HFFc6 (cell line): Measurements from ENCODE around the gene MXD3. TPM values are rescaled to one million over a fixed set of nuclear protein-coding genes. Genes with fewer than 3 reads are reported as not detected.

Experiments
- DNase-seq: peaks from one replicate; pipeline ENCODE4 v3.0.0-alpha.2; 2018
- H3K27ac Mint-ChIP-seq: 2 replicates; pipeline ENCODE4 v1.8.0; 2020; ENCODE audit warnings: mild to moderate bottlenecking, mixed read lengths
- H3K27me3 Mint-ChIP-seq: 2 replicates; pipeline ENCODE4 v1.8.0; 2021; ENCODE audit warnings: mild to moderate bottlenecking, moderate library complexity, mixed read lengths; ENCODE audit not compliant: insufficient read depth
- H3K36me3 Mint-ChIP-seq: 2 replicates; pipeline ENCODE4 v1.8.0; 2021; ENCODE audit warnings: low read depth, mixed read lengths
- H3K4me1 Mint-ChIP-seq: 2 replicates; pipeline ENCODE4 v1.8.0; 2020; ENCODE audit warnings: low read depth, mixed read lengths
- H3K4me3 Mint-ChIP-seq: 2 replicates; pipeline ENCODE4 v1.8.0; 2020; ENCODE audit warnings: mild to moderate bottlenecking, moderate library complexity, mixed read lengths
- H3K9me3 Mint-ChIP-seq: 2 replicates; pipeline ENCODE4 v1.8.0; 2020; ENCODE audit warnings: mild to moderate bottlenecking, mixed read lengths
- CTCF ChIP-seq: fragments of 200-600 bp; sonication (generic); IDR thresholded peaks from 2 replicates; pipeline ENCODE4 v1.5.0; 2021; ENCODE audit warnings: antibody characterized with exemption, mild to moderate bottlenecking
- total RNA-seq, 6 experiments: library from RNA; stranded (reverse); fragmentation: NEBNext Ultra II Directional; extraction: Animal tissue kit (Norgen Biotek cat#: 25700); gene quantifications; 2 replicates in 1 of 6; 3 replicates in 5 of 6; pipeline ENCODE4 v1.2.3, GENCODE V29; 2021

Gene MXD3
- total RNA-seq, 6 experiments from 2014 or later, result 7.7 to 17.0 (median 15.3) TPM

DNA sequence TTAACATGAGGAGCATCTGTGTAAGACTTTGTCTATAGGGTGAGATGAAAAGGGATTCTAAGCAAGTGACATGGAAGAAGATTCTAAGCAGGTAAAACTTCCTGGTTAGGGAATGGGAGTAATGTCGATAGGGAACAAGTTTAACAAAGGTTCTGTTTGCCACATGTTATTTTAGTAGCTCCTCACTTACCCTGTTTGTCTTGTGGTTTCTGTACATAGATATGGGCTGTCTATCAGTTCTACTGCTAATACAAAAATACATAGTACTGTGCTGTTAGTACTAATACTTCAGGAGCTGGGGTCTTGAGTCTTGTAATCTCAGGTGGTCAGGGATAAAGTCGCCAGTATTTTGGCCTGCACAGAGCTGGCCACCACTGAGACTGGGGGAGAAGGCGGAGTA, 41.0 kb downstream of the MXD3 start:
- H3K9me3 Mint-ChIP-seq, result no peaks in the 10 kb centered on the region
- H3K27ac Mint-ChIP-seq, result no peak overlapping the region
- no peaks in the 10 kb centered on the region for H3K27me3 Mint-ChIP-seq
- H3K4me3 Mint-ChIP-seq, result no peak overlapping the region
- DNase-seq, result no peak
- TF ChIP-seq CTCF, result no peak
- peaks cover 54% of the 10 kb centered on the region for H3K36me3 Mint-ChIP-seq
- H3K4me1 Mint-ChIP-seq, result peaks cover 24% of the 10 kb centered on the region

DNA sequence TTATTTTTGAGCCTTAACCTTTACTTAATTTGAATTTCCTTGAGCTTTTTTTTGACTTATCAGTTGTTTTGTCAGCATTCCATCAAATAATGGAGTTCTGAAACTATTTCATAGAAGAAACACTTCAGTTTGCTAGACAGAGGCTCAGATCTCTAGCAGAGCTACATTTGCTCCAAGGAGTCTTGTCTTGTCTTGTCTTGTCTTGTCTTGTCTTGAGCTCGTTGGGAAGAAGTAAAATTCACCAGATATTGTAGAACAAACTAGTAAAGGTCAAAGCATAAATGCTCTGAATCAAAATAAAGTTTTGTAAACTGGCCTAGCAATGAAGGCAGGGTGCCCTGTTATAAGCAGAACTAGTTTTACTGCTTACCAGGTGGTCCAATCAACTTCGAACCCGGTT, 41.7 kb downstream of the MXD3 start:
- no peak for TF ChIP-seq CTCF
- DNase-seq, result no peak
- H3K9me3 Mint-ChIP-seq, result no peaks in the 10 kb centered on the region
- peaks cover 24% of the 10 kb centered on the region for H3K4me1 Mint-ChIP-seq
- no peak overlapping the region for H3K27ac Mint-ChIP-seq
- peaks cover 57% of the 10 kb centered on the region for H3K36me3 Mint-ChIP-seq
- no peak overlapping the region for H3K4me3 Mint-ChIP-seq
- no peaks in the 10 kb centered on the region for H3K27me3 Mint-ChIP-seq

DNA sequence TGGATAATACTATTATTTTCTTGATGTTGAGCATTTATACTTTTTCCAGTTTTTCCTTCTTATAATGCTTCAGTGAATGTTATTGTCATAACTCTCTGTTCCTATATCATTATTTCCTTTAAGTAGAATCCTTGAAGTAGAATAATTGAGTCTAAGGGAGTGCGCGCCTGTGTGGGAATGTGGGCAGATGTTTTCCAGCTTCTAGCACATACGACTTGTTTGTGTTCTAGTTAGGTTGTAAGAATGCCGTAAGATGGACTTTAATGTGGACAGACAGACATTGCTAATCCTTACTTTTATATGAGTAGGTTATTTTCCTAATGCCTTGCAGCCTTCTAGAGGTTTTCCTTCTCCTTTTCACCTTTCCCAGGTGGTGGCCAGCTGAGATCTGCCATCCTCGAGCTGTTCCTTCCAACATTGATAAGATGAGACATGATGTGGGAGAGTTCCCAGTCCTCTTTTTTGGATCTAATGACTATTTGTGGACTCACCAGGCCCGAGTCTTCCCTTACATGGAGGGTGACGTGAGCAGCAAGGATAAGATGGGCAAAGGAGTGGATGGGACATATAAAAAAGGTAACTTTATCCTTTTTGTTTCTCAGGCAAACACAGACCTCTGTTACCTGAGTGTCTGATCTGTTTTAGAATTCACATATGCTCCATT, 42.3 kb downstream of the MXD3 start:
- no peak for TF ChIP-seq CTCF
- peaks cover 24% of the 10 kb centered on the region for H3K4me1 Mint-ChIP-seq
- no peak overlapping the region for H3K4me3 Mint-ChIP-seq
- H3K36me3 Mint-ChIP-seq, result peaks cover 55% of the 10 kb centered on the region
- H3K9me3 Mint-ChIP-seq, result no peaks in the 10 kb centered on the region
- no peak overlapping the region for H3K27ac Mint-ChIP-seq
- H3K27me3 Mint-ChIP-seq, result no peaks in the 10 kb centered on the region
- no peak for DNase-seq

GRCh38 chr5:177265395-177265794, 46.3 kb downstream of the MXD3 start:
- Mint-ChIP-seq H3K9me3 (no peaks in the 10 kb centered on the region), H3K27ac (no peak overlapping the region), H3K4me1 (peaks cover 3% of the 10 kb centered on the region), H3K27me3 (no peaks in the 10 kb centered on the region), H3K4me3 (no peak overlapping the region), H3K36me3 (peaks cover 51% of the 10 kb centered on the region)
- no peak for TF ChIP-seq CTCF
- DNase-seq, result no peak

- H3K9me3 Mint-ChIP-seq, result no peaks in the 10 kb centered on the region
- peaks cover 43% of the 10 kb centered on the region for H3K36me3 Mint-ChIP-seq
- H3K4me1 Mint-ChIP-seq, result no peaks in the 10 kb centered on the region
- DNase-seq, result no peak
- H3K27ac Mint-ChIP-seq, result no peak overlapping the region
- H3K27me3 Mint-ChIP-seq, result no peaks in the 10 kb centered on the region
- H3K4me3 Mint-ChIP-seq, result no peak overlapping the region
- no peak for TF ChIP-seq CTCF
Measured at GRCh38 chr5:177264178-177264577, 47.5 kb downstream of the MXD3 start.
